ENCODE results near the gene ACKR2. TPM values are rescaled to one million over a fixed set of nuclear protein-coding genes. Genes with fewer than 3 reads are reported as not detected.

The ACKR2 gene
- polyA plus RNA-seq, 1 donor (not counting 4 experiments of a cell fraction or from before 2014, with no cell fraction given), result 0.22 TPM

DNA sequence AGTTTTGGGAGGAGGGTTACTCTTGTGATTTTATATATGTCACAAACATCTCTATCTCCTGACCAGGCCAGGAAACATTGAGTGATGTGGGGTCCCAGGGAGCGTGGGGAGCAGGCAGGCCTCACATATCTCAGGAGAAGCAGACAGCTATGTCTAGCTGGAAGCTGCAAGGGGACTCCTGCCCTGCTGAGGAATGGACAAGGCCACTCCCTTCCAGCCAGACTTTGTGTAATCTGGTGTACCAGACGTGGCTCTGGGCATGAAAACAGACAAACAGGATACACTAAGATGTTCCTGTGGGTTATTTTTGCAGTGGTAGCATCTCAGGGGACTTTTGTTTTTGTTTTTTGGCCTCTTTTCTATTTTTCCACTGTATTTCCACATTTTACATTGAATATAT is 43.2 kb downstream of the ACKR2 start:
- no peak for FAIRE-seq
- no peak for DNase-seq (ENCODE audit: low read depth, low spot score)
- Histone ChIP-seq H3K4me2 (ENCODE audit: control insufficient read depth, extremely low read depth, insufficient read depth, low read depth, low read length) (no peak overlapping the region), H3K9ac (ENCODE audit: control insufficient read depth, extremely low read depth, insufficient read depth, low read length) (no peak overlapping the region), H2AFZ (ENCODE audit: control insufficient read depth, low read length) (no peak overlapping the region), H3K36me3 (ENCODE audit: control insufficient read depth in 2 of 2, extremely low read depth in 1 of 2, insufficient read depth in 2 of 2, low read length in 2 of 2) (no peaks in the 10 kb centered on the region), H4K20me1 (ENCODE audit: control insufficient read depth, extremely low read depth, insufficient read depth, low read length) (no peaks in the 10 kb centered on the region), H3K4me3 (ENCODE audit: control insufficient read depth in 2 of 3, extremely low read depth in 1 of 3, insufficient read depth in 2 of 3, low read depth in 1 of 3, low read length in 3 of 3) (no peak overlapping the region), H3K79me2 (ENCODE audit: control insufficient read depth, insufficient read depth, low read length) (no peaks in the 10 kb centered on the region), H3K27me3 (ENCODE audit: control insufficient read depth, extremely low read depth, insufficient read depth, low read length) (no peaks in the 10 kb centered on the region), H3K27ac (ENCODE audit: control insufficient read depth, insufficient read depth, low read length) (no peak overlapping the region), H3K4me1 (ENCODE audit: control insufficient read depth, extremely low read depth, insufficient read depth, low read length) (no peaks in the 10 kb centered on the region), H3K9me3 (ENCODE audit: control insufficient read depth, low read depth, low read length) (no peaks in the 10 kb centered on the region), H3K9me1 (ENCODE audit: control insufficient read depth, extremely low read depth, insufficient read depth, low read length) (no peaks in the 10 kb centered on the region)
- dilution Hi-C loops (cut with MboI; ENCODE audit: extremely low pct_ligation_motif_present, low sequenced_read_pairs), result no loop called here
- TF ChIP-seq, protein P1, sequence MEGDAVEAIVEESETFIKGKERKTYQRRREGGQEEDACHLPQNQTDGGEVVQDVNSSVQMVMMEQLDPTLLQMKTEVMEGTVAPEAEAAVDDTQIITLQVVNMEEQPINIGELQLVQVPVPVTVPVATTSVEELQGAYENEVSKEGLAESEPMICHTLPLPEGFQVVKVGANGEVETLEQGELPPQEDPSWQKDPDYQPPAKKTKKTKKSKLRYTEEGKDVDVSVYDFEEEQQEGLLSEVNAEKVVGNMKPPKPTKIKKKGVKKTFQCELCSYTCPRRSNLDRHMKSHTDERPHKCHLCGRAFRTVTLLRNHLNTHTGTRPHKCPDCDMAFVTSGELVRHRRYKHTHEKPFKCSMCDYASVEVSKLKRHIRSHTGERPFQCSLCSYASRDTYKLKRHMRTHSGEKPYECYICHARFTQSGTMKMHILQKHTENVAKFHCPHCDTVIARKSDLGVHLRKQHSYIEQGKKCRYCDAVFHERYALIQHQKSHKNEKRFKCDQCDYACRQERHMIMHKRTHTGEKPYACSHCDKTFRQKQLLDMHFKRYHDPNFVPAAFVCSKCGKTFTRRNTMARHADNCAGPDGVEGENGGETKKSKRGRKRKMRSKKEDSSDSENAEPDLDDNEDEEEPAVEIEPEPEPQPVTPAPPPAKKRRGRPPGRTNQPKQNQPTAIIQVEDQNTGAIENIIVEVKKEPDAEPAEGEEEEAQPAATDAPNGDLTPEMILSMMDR (optimal IDR thresholded peaks at IDR 0.05 in 1 of 3, IDR thresholded peaks at IDR 0.05 in 1 of 3, conservative IDR thresholded peaks at IDR 0.05 in 1 of 3; ENCODE audit: extremely low read depth in 1 of 3, insufficient read depth in 2 of 3, low read length in 3 of 3), result no peak
- no peak for TF ChIP-seq EZH2 (IDR thresholded peaks at IDR 0.05; ENCODE audit: low read length)

DNA sequence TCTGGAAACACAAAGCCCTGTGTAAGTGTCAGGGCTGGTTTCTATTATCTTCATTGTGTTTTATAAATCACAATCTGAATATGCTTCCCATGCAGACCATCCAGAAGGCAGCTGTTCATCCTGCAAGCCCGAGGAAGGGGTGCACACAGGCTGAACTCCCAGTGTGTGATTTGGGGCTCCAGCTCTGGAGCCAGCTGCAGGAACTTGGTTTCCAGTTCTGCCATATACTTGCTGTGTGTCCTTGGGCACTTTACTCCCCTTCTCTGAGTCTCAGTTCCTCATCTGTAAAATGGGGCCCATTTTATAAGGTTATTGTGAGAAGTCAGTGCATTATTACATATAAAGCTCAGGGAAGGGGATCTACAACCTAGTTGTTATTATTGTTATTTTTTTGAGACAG is 43.8 kb downstream of the ACKR2 start:
- no peaks in the 10 kb centered on the region for H3K36me3 ChIP-seq (ENCODE audit: control insufficient read depth in 2 of 2, extremely low read depth in 1 of 2, insufficient read depth in 2 of 2, low read length in 2 of 2)
- H3K9me1 ChIP-seq (ENCODE audit: control insufficient read depth, extremely low read depth, insufficient read depth, low read length), result no peaks in the 10 kb centered on the region
- H3K27ac ChIP-seq (ENCODE audit: control insufficient read depth, insufficient read depth, low read length), result no peak overlapping the region
- no peaks in the 10 kb centered on the region for H3K27me3 ChIP-seq (ENCODE audit: control insufficient read depth, extremely low read depth, insufficient read depth, low read length)
- no peak overlapping the region for H3K4me3 ChIP-seq (ENCODE audit: control insufficient read depth in 2 of 3, extremely low read depth in 1 of 3, insufficient read depth in 2 of 3, low read depth in 1 of 3, low read length in 3 of 3)
- FAIRE-seq, result no peak
- H3K4me2 ChIP-seq (ENCODE audit: control insufficient read depth, extremely low read depth, insufficient read depth, low read depth, low read length), result no peak overlapping the region
- H3K79me2 ChIP-seq (ENCODE audit: control insufficient read depth, insufficient read depth, low read length), result no peaks in the 10 kb centered on the region
- no peak overlapping the region for H2AFZ ChIP-seq (ENCODE audit: control insufficient read depth, low read length)
- dilution Hi-C loops (cut with MboI; ENCODE audit: extremely low pct_ligation_motif_present, low sequenced_read_pairs), result no loop called here
- H4K20me1 ChIP-seq (ENCODE audit: control insufficient read depth, extremely low read depth, insufficient read depth, low read length), result no peaks in the 10 kb centered on the region
- no peaks in the 10 kb centered on the region for H3K9me3 ChIP-seq (ENCODE audit: control insufficient read depth, low read depth, low read length)
- no peaks in the 10 kb centered on the region for H3K4me1 ChIP-seq (ENCODE audit: control insufficient read depth, extremely low read depth, insufficient read depth, low read length)
- DNase-seq (ENCODE audit: low read depth, low spot score), result no peak
- no peak overlapping the region for H3K9ac ChIP-seq (ENCODE audit: control insufficient read depth, extremely low read depth, insufficient read depth, low read length)
- TF ChIP-seq, protein P1 (optimal IDR thresholded peaks at IDR 0.05 in 1 of 3, IDR thresholded peaks at IDR 0.05 in 1 of 3, conservative IDR thresholded peaks at IDR 0.05 in 1 of 3; ENCODE audit: extremely low read depth in 1 of 3, insufficient read depth in 2 of 3, low read length in 3 of 3), result no peak
- no peak for TF ChIP-seq EZH2 (IDR thresholded peaks at IDR 0.05; ENCODE audit: low read length)

Data from keratinocyte (primary cell).